ENCODE measurements around the gene PDE4D.

PDE4D gene

GRCh38 chr5:59259237-59259636, 634.3 kb downstream of the PDE4D start:
- H3K27ac ChIP-seq = no peak overlapping the region
- no peak for DNase-seq (ENCODE audit: low read depth, low spot score)

- DNase-seq (ENCODE audit: low read depth, low spot score) = no peak
- H3K27ac ChIP-seq = no peak overlapping the region
Observed at GRCh38 chr5:59257488-59258400, 635.8 kb downstream of the PDE4D start.

- DNase-seq (ENCODE audit: low read depth, low spot score) = no peak
- no peak overlapping the region for H3K27ac ChIP-seq
Observed at GRCh38 chr5:59256331-59256730, 637.2 kb downstream of the PDE4D start.

- no peak for DNase-seq (ENCODE audit: low read depth, low spot score)
- no peak overlapping the region for H3K27ac ChIP-seq
Observed at GRCh38 chr5:59254055-59254687, 639.4 kb downstream of the PDE4D start.

- no peak for DNase-seq (ENCODE audit: low read depth, low spot score)
- H3K27ac ChIP-seq = no peak overlapping the region
Observed at GRCh38 chr5:59253625-59254024, 639.9 kb downstream of the PDE4D start.

- no peak for DNase-seq (ENCODE audit: low read depth, low spot score)
- H3K27ac ChIP-seq = no peak overlapping the region
Observed at GRCh38 chr5:59251627-59252026, 641.9 kb downstream of the PDE4D start.

- DNase-seq (ENCODE audit: low read depth, low spot score) = no peak
- H3K27ac ChIP-seq = no peak overlapping the region
Observed at GRCh38 chr5:59249726-59250125, 643.8 kb downstream of the PDE4D start.

GRCh38 chr5:59249160-59249559, 644.4 kb downstream of the PDE4D start:
- DNase-seq (ENCODE audit: low read depth, low spot score) = no peak
- H3K27ac ChIP-seq = no peak overlapping the region

- H3K27ac ChIP-seq = peak overlapping the region; percentile 50
- peak; percentile 5 for DNase-seq (ENCODE audit: low read depth, low spot score)
Observed at GRCh38 chr5:59246882-59247281, 646.6 kb downstream of the PDE4D start.

GRCh38 chr5:59246145-59246869, 647.2 kb downstream of the PDE4D start:
- DNase-seq (ENCODE audit: low read depth, low spot score) = peak; percentile 55
- H3K27ac ChIP-seq = peak overlapping the region; percentile 50

GRCh38 chr5:59245198-59245597, 648.3 kb downstream of the PDE4D start:
- no peak overlapping the region for H3K27ac ChIP-seq
- no peak for DNase-seq (ENCODE audit: low read depth, low spot score)

- no peak for DNase-seq (ENCODE audit: low read depth, low spot score)
Observed at GRCh38 chr5:59241552-59241951, 652.0 kb downstream of the PDE4D start.

GRCh38 chr5:59241119-59241518, 652.4 kb downstream of the PDE4D start:
- DNase-seq (ENCODE audit: low read depth, low spot score) = no peak
- no peak overlapping the region for H3K27ac ChIP-seq

More at GRCh38 chr5:59241552-59241951, 652.0 kb downstream of the PDE4D start:
- no peak overlapping the region for H3K27ac ChIP-seq

- no peak overlapping the region for H3K27ac ChIP-seq
- no peak for DNase-seq (ENCODE audit: low read depth, low spot score)
Observed at GRCh38 chr5:59238126-59238902, 655.2 kb downstream of the PDE4D start.

- DNase-seq (ENCODE audit: low read depth, low spot score) = no peak
- no peak overlapping the region for H3K27ac ChIP-seq
Observed at GRCh38 chr5:59236986-59237385, 656.5 kb downstream of the PDE4D start.

GRCh38 chr5:59236448-59236847, 657.1 kb downstream of the PDE4D start:
- DNase-seq (ENCODE audit: low read depth, low spot score) = no peak

GRCh38 chr5:59234236-59234635, 659.3 kb downstream of the PDE4D start:
- no peak for DNase-seq (ENCODE audit: low read depth, low spot score)
- H3K27ac ChIP-seq = no peak overlapping the region

More at GRCh38 chr5:59236448-59236847, 657.1 kb downstream of the PDE4D start:
- no peak overlapping the region for H3K27ac ChIP-seq

- no peak for DNase-seq (ENCODE audit: low read depth, low spot score)
- H3K27ac ChIP-seq = no peak overlapping the region
Observed at GRCh38 chr5:59231221-59231931, 662.1 kb downstream of the PDE4D start.

GRCh38 chr5:59222687-59223511, 670.6 kb downstream of the PDE4D start:
- DNase-seq (ENCODE audit: low read depth, low spot score) = no peak
- H3K27ac ChIP-seq = peak overlapping the region; percentile 1

Measured in epithelial cell of prostate (primary cell).